NB4 (cell line): Measurements from ENCODE around the gene CENPX.

ENCODE experiments used
- DNase-seq: peaks from one replicate; pipeline ENCODE4 v3.0.0; 2010; ENCODE audit warnings: low read depth
- H3K4me3 ChIP-seq: one replicate; pipeline ENCODE4 v1.5.1; 2011; ENCODE audit warnings: mild to moderate bottlenecking, low read depth, low read length, moderate library complexity
- MYC ChIP-seq: IDR thresholded peaks from 2 replicates; pipeline ENCODE4 v1.6.1; 2011; ENCODE audit warnings: low read depth, low read length
- POLR2A ChIP-seq: IDR thresholded peaks from 2 replicates; pipeline ENCODE4 v1.6.1; 2011; ENCODE audit warnings: mild to moderate bottlenecking; ENCODE audit not compliant: insufficient read length; ENCODE audit errors: extremely low read depth
- TF ChIP-seq, protein P1 (sequence below): IDR thresholded peaks from one replicate; pipeline ENCODE4 v1.5.1; 2012; ENCODE audit warnings: low read depth, low read length
- TF ChIP-seq, protein P2 (sequence below): IDR thresholded peaks from 2 replicates; pipeline ENCODE4 v1.6.1; 2011; ENCODE audit warnings: low read depth, low read length

CENPX gene

DNA sequence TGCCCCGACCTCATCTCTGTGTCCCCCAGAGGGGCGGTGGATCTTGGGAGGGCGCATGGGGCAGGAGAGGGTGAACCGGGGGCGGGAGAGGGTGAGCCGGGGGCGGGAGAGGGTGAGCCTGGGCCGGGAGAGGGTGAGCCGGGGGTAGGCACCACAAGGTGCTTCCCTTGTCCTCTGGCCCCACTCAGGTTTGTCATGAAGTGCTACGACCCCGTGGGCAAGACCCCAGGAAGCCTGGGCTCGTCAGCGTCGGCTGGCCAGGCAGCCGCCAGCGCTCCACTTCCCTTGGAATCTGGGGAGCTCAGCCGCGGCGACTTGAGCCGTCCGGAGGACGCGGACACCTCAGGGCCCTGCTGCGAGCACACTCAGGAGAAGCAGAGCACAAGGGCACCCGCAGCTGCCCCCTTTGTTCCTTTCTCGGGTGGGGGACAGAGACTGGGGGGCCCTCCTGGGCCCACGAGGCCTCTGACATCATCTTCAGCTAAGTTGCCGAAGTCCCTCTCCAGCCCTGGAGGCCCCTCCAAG is 26.4 kb downstream of the CENPX start:
- no peak for DNase-seq
- no peak overlapping the region for H3K4me3 ChIP-seq
- TF ChIP-seq, protein P1, sequence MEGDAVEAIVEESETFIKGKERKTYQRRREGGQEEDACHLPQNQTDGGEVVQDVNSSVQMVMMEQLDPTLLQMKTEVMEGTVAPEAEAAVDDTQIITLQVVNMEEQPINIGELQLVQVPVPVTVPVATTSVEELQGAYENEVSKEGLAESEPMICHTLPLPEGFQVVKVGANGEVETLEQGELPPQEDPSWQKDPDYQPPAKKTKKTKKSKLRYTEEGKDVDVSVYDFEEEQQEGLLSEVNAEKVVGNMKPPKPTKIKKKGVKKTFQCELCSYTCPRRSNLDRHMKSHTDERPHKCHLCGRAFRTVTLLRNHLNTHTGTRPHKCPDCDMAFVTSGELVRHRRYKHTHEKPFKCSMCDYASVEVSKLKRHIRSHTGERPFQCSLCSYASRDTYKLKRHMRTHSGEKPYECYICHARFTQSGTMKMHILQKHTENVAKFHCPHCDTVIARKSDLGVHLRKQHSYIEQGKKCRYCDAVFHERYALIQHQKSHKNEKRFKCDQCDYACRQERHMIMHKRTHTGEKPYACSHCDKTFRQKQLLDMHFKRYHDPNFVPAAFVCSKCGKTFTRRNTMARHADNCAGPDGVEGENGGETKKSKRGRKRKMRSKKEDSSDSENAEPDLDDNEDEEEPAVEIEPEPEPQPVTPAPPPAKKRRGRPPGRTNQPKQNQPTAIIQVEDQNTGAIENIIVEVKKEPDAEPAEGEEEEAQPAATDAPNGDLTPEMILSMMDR: no peak
- TF ChIP-seq POLR2A: no peak

DNA sequence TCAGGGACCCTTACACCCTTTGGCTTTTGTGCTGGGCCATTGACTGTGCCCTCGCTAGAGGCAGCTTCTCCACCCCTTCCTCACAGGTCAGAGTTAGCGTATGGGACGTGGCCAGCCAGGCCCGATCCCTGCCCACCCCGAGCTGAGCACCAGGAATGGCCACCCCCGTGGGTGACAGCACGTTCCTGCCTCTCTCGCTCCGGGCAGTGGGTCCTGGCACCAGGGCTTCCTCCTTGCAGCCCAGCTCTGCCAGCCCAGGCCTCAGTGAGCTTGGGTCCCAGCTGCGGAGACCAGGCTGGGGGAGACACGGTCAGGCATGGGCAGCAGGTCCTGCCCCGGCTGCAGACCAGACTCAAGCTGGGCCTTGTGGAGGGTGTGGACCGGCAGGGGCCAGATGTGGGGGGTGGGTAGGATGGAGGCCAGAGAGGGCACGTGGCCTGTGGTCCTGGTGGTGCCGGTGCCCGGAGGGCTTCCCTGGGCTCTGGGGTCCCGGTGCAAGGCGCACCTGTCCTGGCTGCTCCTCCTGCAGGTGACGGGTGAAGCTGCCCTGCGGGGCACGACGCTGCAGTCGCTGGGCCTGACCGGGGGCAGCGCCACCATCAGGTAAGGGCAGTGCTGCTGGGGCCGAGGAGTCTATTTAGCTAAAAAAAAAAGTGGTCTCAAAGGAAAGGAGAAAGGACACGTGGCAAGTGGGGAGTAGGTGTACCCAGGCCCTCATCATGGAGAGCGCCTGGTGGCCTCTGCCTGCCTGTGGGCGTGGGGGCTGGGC is 27.0 kb downstream of the CENPX start:
- H3K4me3 ChIP-seq: no peak overlapping the region
- DNase-seq: no peak
- TF ChIP-seq, protein P1: no peak
- TF ChIP-seq POLR2A: no peak
- TF ChIP-seq, protein P2, sequence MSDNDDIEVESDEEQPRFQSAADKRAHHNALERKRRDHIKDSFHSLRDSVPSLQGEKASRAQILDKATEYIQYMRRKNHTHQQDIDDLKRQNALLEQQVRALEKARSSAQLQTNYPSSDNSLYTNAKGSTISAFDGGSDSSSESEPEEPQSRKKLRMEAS: no peak
- no peak for TF ChIP-seq MYC

DNA sequence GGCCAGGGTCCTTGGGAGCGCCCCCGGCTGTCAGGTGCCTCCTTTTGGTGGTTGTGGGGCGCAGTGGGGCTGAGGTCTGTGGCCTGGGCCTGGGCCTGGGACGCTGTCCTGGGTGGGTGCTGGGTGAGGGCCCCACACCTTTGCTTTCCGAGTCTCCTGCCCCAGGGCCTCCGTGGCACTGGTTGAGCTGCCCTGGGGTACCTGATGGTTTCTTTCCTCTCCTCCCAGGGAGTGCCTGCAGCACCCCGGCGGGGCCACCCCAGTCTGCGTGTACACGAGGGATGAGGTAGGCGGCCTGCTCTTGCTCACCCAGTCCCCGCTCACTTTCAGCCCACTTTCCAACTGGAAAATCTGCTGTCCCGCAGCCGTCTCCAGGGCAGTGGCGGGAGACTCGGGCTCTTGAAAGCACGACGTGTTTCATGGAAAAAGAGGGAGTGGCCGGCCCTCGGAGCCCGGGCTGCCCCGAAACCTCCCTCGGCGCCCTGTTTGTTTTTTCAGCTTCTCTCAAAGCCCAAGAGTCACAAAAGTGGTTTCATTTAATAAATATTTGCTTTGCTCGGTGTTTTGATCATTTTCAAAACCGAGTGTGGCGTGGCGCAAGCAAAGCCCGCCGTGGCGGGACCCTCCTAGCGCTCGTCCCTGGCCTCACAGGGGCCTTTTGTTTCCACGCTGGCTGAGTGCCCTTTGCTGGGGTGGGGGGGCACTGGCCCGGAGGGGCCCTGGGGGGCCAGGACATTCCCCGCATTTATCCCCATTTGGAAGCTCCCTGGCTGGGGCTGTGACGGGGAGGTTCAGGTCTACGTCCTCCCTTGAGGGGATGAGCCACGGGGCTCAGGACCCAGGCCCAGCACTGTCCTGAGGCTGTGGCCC is 27.9 kb downstream of the CENPX start:
- H3K4me3 ChIP-seq: no peak overlapping the region
- DNase-seq: no peak
- TF ChIP-seq POLR2A: no peak
- TF ChIP-seq, protein P1: no peak
- no peak for TF ChIP-seq MYC
- TF ChIP-seq, protein P2: no peak

DNA sequence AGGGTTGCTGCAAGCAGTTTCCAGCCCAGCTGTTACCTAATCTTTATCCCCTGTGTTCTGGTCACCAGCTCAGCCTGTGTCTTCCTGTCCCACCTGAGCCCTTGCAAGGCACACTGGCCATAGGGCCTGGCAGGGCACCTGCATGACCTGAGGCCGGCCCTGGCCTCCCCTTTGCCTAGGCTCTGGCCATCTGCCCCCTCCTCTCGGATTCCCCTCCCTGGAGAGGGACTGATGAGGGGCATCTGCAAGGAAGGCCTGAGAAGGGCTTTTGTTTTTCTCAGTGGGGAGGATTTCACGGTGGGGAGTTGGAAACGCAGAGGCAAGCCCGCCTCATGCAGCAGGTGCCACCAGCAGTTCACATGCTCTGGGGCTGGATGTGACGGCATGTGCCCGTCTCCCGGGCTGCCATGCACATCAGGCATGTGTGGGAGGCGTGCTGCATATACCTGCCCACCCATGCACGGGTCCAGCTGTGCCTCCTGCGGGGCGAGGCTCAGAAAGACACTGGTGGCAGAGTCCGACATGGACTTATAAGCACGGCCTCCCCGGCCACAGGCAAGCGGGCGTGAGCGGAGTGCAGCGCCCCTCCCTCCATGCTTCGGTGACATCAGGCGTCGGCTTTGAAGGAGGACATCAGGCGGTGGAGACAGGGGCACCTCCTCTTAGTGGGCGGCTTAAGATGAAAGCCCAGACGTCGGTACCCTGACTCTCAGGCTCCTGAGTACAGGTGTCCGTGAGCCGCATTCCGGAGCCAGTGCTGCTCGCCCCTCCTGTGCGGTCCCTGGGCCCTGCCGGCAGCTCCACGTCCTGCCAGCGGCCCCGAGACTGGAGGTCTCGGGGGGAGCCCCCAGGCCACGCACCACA is 28.7 kb downstream of the CENPX start:
- TF ChIP-seq POLR2A (no peak), MYC (no peak)
- TF ChIP-seq, protein P1: no peak
- TF ChIP-seq, protein P2: no peak
- DNase-seq: no peak
- no peak overlapping the region for H3K4me3 ChIP-seq

DNA sequence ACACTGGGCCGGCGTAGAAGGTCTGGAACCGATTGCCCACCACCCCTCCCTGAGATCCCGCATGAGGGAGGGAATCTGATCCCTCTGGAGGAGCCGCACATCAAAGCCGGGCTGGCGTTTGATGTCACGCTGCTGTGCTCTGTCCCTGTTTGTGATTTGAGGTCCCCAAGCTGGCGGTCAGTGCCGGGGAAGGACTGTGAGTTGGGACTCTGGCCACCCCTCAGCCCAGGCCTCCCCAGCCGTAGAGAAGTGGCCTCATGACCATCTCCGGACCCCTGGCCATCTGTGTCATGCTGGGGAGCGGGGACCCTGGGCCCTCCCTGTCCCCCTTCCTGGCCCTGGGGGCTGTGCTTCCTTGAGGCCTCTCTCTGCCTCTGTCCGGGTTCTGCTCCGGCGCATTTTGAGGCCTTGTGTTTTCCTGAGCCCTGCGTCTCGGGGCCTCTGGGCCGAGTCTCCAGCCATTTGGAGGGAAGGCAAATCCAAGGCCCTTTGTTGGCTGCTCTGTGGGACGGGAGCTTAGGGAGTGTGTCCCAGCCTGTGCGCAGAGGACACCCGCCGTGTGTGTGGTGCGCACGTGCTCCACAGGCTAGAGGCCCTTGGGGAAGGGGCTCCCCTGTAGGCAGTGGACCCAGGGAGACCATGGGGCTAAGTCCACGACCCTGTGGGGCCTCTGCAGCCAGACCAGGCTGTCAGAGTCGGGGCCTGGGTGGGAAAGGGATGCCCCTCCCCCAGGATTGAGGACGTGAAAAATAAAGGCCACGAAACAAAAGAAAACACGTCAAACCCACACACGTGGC is 30.2 kb downstream of the CENPX start:
- no peak overlapping the region for H3K4me3 ChIP-seq
- DNase-seq: no peak
- TF ChIP-seq, protein P1: no peak
- no peak for TF ChIP-seq POLR2A
